ENCODE data around the gene IRF6. TPM values are rescaled to one million over a fixed set of nuclear protein-coding genes. Genes with fewer than 3 reads are reported as not detected.

Gene IRF6
- total and polyA plus RNA-seq, 2 donors (not counting 1 experiment from before 2014, with no cell fraction given), result 0.18 to 1.1 TPM

DNA sequence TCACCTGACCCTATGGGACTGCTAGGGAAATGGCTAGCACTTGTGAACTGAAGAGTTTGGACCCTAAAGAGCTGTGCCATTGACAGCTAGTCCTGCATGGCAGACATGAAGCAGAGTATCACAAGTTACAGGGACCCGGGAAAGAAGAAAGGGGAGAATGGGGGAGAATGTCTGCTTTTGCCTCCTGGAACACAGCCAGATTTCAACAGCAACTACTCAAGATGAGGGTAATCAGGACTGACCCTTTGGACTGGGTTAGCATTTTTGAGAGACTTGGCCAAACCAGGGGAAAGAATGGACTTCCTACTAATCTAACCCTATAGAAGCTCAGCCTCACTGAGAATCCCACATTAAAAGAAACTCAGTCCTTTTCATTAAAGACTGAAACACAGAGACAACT, 13.1 kb upstream of the IRF6 start:
- POLR2A ChIA-PET, result no interaction called here

DNA sequence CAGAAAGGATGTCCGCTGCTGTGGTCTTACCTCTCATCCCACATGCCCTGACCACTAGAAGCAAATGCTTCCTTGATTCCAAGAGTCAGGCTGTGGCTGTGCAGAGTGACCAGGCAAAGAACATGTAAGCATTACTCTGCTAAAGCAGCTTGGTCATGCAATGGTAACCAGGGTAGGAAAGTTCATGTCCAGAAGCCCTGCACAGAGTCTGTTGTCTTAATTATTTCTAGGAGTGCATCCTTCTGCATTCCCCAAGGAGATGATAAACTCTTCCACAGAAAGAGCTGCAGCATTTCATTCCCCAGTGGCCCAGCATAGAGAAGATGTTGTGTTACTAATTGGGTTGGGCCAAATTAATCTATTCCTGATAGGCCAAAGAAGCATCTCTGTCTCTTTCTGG, 11.7 kb upstream of the IRF6 start:
- no peak overlapping the region for H3K9ac ChIP-seq (ENCODE audit: low read length)
- ATAC-seq (ENCODE audit: low read depth), result no peak
- H3K4me1 ChIP-seq (ENCODE audit: control insufficient read depth in 2 of 2, insufficient read depth in 2 of 2, low read length in 2 of 2), result no peaks in the 10 kb centered on the region
- Mint-ChIP-seq H3K27ac (no peak overlapping the region), H3K4me3 (no peak overlapping the region), H3K4me1 (peaks cover under 1% of the 10 kb centered on the region), H3K27me3 (peaks cover 38% of the 10 kb centered on the region), H3K9me3 (ENCODE audit: insufficient read depth) (no peaks in the 10 kb centered on the region)
- H2AFZ ChIP-seq (ENCODE audit: insufficient read depth, low read depth, low read length, poor library complexity, severe bottlenecking), result no peak overlapping the region
- H3K79me2 ChIP-seq (ENCODE audit: control insufficient read depth, insufficient read depth, low read length), result no peaks in the 10 kb centered on the region
- no peaks in the 10 kb centered on the region for H3K36me3 ChIP-seq (replicated peaks in 1 of 2; ENCODE audit: control extremely low read depth in 1 of 2, control insufficient read depth in 1 of 2, extremely low read depth in 1 of 2, insufficient read depth in 2 of 2, low read length in 1 of 2)
- no peak for TF ChIP-seq EZH2 (IDR thresholded peaks at IDR 0.05; ENCODE audit: borderline replicate concordance, insufficient read depth, low read depth, low read length, poor library complexity, severe bottlenecking)
- TF ChIP-seq, protein P1, sequence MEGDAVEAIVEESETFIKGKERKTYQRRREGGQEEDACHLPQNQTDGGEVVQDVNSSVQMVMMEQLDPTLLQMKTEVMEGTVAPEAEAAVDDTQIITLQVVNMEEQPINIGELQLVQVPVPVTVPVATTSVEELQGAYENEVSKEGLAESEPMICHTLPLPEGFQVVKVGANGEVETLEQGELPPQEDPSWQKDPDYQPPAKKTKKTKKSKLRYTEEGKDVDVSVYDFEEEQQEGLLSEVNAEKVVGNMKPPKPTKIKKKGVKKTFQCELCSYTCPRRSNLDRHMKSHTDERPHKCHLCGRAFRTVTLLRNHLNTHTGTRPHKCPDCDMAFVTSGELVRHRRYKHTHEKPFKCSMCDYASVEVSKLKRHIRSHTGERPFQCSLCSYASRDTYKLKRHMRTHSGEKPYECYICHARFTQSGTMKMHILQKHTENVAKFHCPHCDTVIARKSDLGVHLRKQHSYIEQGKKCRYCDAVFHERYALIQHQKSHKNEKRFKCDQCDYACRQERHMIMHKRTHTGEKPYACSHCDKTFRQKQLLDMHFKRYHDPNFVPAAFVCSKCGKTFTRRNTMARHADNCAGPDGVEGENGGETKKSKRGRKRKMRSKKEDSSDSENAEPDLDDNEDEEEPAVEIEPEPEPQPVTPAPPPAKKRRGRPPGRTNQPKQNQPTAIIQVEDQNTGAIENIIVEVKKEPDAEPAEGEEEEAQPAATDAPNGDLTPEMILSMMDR (IDR thresholded peaks at IDR 0.05), result no peak
- intact Hi-C loops (cut with micrococcal nuclease), result no loop called here
- ChIA-PET POLR2A (no interaction called here), CTCF (interaction anchor here (1.4 kb wide), 1 partner anchor 10 kb away, joined by 3 read pairs; the partner anchor contains the start of gene UTP25)
- no peaks in the 10 kb centered on the region for H4K20me1 ChIP-seq (ENCODE audit: control insufficient read depth, insufficient read depth, low read length, poor library complexity, severe bottlenecking)
- no peak overlapping the region for H3K27ac ChIP-seq (ENCODE audit: low read length in 2 of 2)
- DNase-seq, result no peak
- 100% methylated on average over 1 of the region's 1 CpG for WGBS (ENCODE audit: insufficient coverage)
- no peak overlapping the region for H3K4me3 ChIP-seq (ENCODE audit: control extremely low read depth in 1 of 5, extremely low read depth in 1 of 5, insufficient read depth in 1 of 5, low read depth in 2 of 5, low read length in 4 of 5)
- no peak overlapping the region for H3K4me2 ChIP-seq (replicated peaks; ENCODE audit: low read depth, low read length, poor library complexity, severe bottlenecking)
- H3K9me3 ChIP-seq (ENCODE audit: control extremely low read depth in 1 of 3, control insufficient read depth in 2 of 3, insufficient read depth in 1 of 3, low read length in 2 of 3), result no peaks in the 10 kb centered on the region
- peaks cover 0 to 17% (median 13%) of the 10 kb centered on the region in 4 experiments for H3K27me3 ChIP-seq (replicated peaks in 1 of 4; ENCODE audit: control extremely low read depth in 1 of 4, control insufficient read depth in 3 of 4, insufficient read depth in 4 of 4, low read length in 3 of 4)

More for the DNA sequence above, 13.1 kb upstream of the IRF6 start:
- Histone ChIP-seq H3K27ac (ENCODE audit: low read length in 2 of 2) (no peak overlapping the region), H3K9me3 (ENCODE audit: control extremely low read depth in 1 of 3, control insufficient read depth in 2 of 3, insufficient read depth in 1 of 3, low read length in 2 of 3) (no peaks in the 10 kb centered on the region), H2AFZ (ENCODE audit: insufficient read depth, low read depth, low read length, poor library complexity, severe bottlenecking) (no peak overlapping the region), H3K4me1 (ENCODE audit: control insufficient read depth in 2 of 2, insufficient read depth in 2 of 2, low read length in 2 of 2) (peaks cover 0 to 3% of the 10 kb centered on the region in 2 donors), H3K9ac (ENCODE audit: low read length) (no peak overlapping the region), H3K4me3 (ENCODE audit: control extremely low read depth in 1 of 5, extremely low read depth in 1 of 5, insufficient read depth in 1 of 5, low read depth in 2 of 5, low read length in 4 of 5) (no peak overlapping the region), H3K79me2 (ENCODE audit: control insufficient read depth, insufficient read depth, low read length) (no peaks in the 10 kb centered on the region), H3K36me3 (replicated peaks in 1 of 2; ENCODE audit: control extremely low read depth in 1 of 2, control insufficient read depth in 1 of 2, extremely low read depth in 1 of 2, insufficient read depth in 2 of 2, low read length in 1 of 2) (no peaks in the 10 kb centered on the region), H3K4me2 (replicated peaks; ENCODE audit: low read depth, low read length, poor library complexity, severe bottlenecking) (no peak overlapping the region), H4K20me1 (ENCODE audit: control insufficient read depth, insufficient read depth, low read length, poor library complexity, severe bottlenecking) (no peaks in the 10 kb centered on the region), H3K27me3 (replicated peaks in 1 of 4; ENCODE audit: control extremely low read depth in 1 of 4, control insufficient read depth in 3 of 4, insufficient read depth in 4 of 4, low read length in 3 of 4) (peaks cover 0 to 23% (median 13%) of the 10 kb centered on the region in 4 experiments)
- TF ChIP-seq, protein P1 (IDR thresholded peaks at IDR 0.05), result no peak
- TF ChIP-seq EZH2 (IDR thresholded peaks at IDR 0.05; ENCODE audit: borderline replicate concordance, insufficient read depth, low read depth, low read length, poor library complexity, severe bottlenecking), result no peak
- Mint-ChIP-seq H3K27ac (no peak overlapping the region), H3K9me3 (ENCODE audit: insufficient read depth) (no peaks in the 10 kb centered on the region), H3K27me3 (peaks cover 44% of the 10 kb centered on the region), H3K4me3 (no peak overlapping the region), H3K4me1 (peaks cover 6% of the 10 kb centered on the region)
- CTCF ChIA-PET, result interaction anchor here (1.3 kb wide), 1 partner anchor 44 kb away, joined by 5 read pairs; no protein-coding TSS in a partner anchor
- WGBS (ENCODE audit: insufficient coverage), result no CpG with 5 or more reads among the region's 1 CpG
- intact Hi-C loops (cut with micrococcal nuclease), result no loop called here
- ATAC-seq (ENCODE audit: low read depth), result no peak
- no peak for DNase-seq

Measured in B cell (primary cell).